Gastroesophageal sphincter (tissue), 3 donors: ENCODE measurements around the gene SIVA1.

ENCODE experiments used
- EP300 ChIP-seq: sonication (generic); formaldehyde crosslinking; IDR thresholded peaks from one replicate; pipeline ENCODE4 v1.6.1; 2017; ENCODE audit warnings: antibody characterized with exemption, mild to moderate bottlenecking
- TF ChIP-seq, protein P1 (sequence below), 4 experiments: fragments of 200-600 bp in 2 of 4; fragments of 450-650 bp in 2 of 4; sonication (generic) in 1 of 4; IDR thresholded peaks; one replicate each; pipeline ENCODE4 v1.5.1; 2017 to 2019; ENCODE audit warnings: antibody characterized with exemption in 4 of 4, mild to moderate bottlenecking in 2 of 4, moderate library complexity in 2 of 4

DNA sequence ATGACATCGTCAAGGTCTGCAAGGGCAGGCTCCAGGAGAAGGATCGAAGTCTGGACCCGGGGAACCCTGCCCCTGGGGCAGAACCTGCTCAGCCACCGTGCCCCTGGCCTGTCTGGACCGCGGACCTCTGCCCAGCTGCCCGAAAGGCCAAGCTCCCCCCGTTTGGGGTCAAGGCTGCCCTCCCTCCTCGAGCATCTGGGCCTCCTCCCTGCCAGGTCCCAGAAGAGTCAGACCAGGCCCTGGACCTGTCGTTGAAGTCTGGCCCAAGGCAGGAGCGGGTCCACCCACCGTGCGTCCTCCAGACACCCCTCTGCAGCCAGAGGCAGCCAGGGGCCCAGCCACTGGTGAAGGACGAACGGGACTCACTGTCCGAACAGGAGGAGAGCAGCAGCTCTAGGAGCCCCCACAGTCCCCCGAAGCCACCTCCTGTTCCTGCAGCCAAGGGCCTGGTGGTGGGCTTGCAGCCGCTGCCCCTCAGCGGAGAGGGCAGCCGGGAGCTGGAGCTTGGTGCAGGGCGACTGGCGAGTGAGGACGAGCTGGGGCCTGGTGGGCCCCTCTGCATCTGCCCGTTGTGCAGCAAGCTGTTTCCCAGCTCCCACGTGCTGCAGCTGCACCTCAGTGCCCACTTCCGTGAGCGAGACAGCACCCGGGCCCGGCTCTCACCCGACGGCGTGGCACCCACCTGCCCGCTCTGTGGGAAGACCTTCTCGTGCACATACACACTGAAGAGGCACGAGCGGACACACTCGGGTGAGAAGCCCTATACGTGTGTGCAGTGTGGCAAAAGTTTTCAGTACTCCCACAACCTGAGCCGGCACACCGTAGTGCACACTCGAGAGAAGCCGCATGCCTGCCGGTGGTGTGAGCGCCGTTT lies 48.8 kb downstream of the SIVA1 start:
- TF ChIP-seq EP300: no peak
- TF ChIP-seq, protein P1, sequence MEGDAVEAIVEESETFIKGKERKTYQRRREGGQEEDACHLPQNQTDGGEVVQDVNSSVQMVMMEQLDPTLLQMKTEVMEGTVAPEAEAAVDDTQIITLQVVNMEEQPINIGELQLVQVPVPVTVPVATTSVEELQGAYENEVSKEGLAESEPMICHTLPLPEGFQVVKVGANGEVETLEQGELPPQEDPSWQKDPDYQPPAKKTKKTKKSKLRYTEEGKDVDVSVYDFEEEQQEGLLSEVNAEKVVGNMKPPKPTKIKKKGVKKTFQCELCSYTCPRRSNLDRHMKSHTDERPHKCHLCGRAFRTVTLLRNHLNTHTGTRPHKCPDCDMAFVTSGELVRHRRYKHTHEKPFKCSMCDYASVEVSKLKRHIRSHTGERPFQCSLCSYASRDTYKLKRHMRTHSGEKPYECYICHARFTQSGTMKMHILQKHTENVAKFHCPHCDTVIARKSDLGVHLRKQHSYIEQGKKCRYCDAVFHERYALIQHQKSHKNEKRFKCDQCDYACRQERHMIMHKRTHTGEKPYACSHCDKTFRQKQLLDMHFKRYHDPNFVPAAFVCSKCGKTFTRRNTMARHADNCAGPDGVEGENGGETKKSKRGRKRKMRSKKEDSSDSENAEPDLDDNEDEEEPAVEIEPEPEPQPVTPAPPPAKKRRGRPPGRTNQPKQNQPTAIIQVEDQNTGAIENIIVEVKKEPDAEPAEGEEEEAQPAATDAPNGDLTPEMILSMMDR (IDR thresholded peaks at IDR 0.05): no peak
